ENCODE measurements around the gene CBR1.

GRCh38 chr21:36073181-36073580, 3.4 kb downstream of the CBR1 start:
- no peak for TF ChIP-seq CTCF (IDR thresholded peaks at IDR 0.05; ENCODE audit: insufficient read depth, low read length)
- no peak for TF ChIP-seq POLR2AphosphoS5 (IDR thresholded peaks at IDR 0.05; ENCODE audit: low read depth)
- TF ChIP-seq, protein P1, sequence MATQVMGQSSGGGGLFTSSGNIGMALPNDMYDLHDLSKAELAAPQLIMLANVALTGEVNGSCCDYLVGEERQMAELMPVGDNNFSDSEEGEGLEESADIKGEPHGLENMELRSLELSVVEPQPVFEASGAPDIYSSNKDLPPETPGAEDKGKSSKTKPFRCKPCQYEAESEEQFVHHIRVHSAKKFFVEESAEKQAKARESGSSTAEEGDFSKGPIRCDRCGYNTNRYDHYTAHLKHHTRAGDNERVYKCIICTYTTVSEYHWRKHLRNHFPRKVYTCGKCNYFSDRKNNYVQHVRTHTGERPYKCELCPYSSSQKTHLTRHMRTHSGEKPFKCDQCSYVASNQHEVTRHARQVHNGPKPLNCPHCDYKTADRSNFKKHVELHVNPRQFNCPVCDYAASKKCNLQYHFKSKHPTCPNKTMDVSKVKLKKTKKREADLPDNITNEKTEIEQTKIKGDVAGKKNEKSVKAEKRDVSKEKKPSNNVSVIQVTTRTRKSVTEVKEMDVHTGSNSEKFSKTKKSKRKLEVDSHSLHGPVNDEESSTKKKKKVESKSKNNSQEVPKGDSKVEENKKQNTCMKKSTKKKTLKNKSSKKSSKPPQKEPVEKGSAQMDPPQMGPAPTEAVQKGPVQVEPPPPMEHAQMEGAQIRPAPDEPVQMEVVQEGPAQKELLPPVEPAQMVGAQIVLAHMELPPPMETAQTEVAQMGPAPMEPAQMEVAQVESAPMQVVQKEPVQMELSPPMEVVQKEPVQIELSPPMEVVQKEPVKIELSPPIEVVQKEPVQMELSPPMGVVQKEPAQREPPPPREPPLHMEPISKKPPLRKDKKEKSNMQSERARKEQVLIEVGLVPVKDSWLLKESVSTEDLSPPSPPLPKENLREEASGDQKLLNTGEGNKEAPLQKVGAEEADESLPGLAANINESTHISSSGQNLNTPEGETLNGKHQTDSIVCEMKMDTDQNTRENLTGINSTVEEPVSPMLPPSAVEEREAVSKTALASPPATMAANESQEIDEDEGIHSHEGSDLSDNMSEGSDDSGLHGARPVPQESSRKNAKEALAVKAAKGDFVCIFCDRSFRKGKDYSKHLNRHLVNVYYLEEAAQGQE (IDR thresholded peaks at IDR 0.05; ENCODE audit: insufficient replicate concordance, low read depth), result no peak
- TF ChIP-seq GABPA (IDR thresholded peaks at IDR 0.05; ENCODE audit: low read depth), result no peak
